ENCODE measurements around the gene PHF14. TPM values are rescaled to one million over a fixed set of nuclear protein-coding genes. Genes with fewer than 3 reads are reported as not detected.

PHF14 gene
- total and polyA plus RNA-seq, 2 donors (not counting 1 experiment from before 2014, with no cell fraction given) = 9.6 to 43.7 TPM

GRCh38 chr7:11120675-11121220, 147.1 kb downstream of the PHF14 start:
- Mint-ChIP-seq H3K4me1 (no peaks in the 10 kb centered on the region), H3K4me3 (no peak overlapping the region), H3K9me3 (ENCODE audit: insufficient read depth) (no peaks in the 10 kb centered on the region), H3K27me3 (no peaks in the 10 kb centered on the region), H3K27ac (no peak overlapping the region)
- POLR2A ChIA-PET = no interaction called here
- H3K79me2 ChIP-seq (ENCODE audit: control insufficient read depth, insufficient read depth, low read length) = no peaks in the 10 kb centered on the region
- H3K9me3 ChIP-seq (ENCODE audit: control extremely low read depth in 1 of 3, control insufficient read depth in 2 of 3, insufficient read depth in 1 of 3, low read length in 2 of 3) = no peaks in the 10 kb centered on the region
- no peak for TF ChIP-seq EZH2 (IDR thresholded peaks at IDR 0.05; ENCODE audit: borderline replicate concordance, insufficient read depth, low read depth, low read length, poor library complexity, severe bottlenecking)
- TF ChIP-seq CTCF (IDR thresholded peaks at IDR 0.05) = no peak
- no peak overlapping the region for H3K4me3 ChIP-seq (ENCODE audit: control extremely low read depth in 1 of 5, extremely low read depth in 1 of 5, insufficient read depth in 1 of 5, low read depth in 2 of 5, low read length in 4 of 5)
- no peak overlapping the region for H3K4me2 ChIP-seq (replicated peaks; ENCODE audit: low read depth, low read length, poor library complexity, severe bottlenecking)
- H3K4me1 ChIP-seq (ENCODE audit: control insufficient read depth in 2 of 2, insufficient read depth in 2 of 2, low read length in 2 of 2) = no peaks in the 10 kb centered on the region
- ATAC-seq (ENCODE audit: low read depth) (no peak), DNase-seq (no peak)
- CTCF ChIA-PET = no interaction called here
- no peak overlapping the region for H2AFZ ChIP-seq (ENCODE audit: insufficient read depth, low read depth, low read length, poor library complexity, severe bottlenecking)
- WGBS (ENCODE audit: insufficient coverage) = no CpG with 5 or more reads among the region's 3 CpGs
- no peak overlapping the region for H3K27ac ChIP-seq (ENCODE audit: low read length in 2 of 2)
- intact Hi-C loops (cut with micrococcal nuclease) = no loop called here
- H3K9ac ChIP-seq (ENCODE audit: low read length) = no peak overlapping the region
- peaks cover 5 to 12% of the 10 kb centered on the region in 2 experiments for H3K36me3 ChIP-seq (replicated peaks in 1 of 2; ENCODE audit: control extremely low read depth in 1 of 2, control insufficient read depth in 1 of 2, extremely low read depth in 1 of 2, insufficient read depth in 2 of 2, low read length in 1 of 2)
- H3K27me3 ChIP-seq (replicated peaks in 1 of 4; ENCODE audit: control extremely low read depth in 1 of 4, control insufficient read depth in 3 of 4, insufficient read depth in 4 of 4, low read length in 3 of 4) = no peaks in the 10 kb centered on the region
- H4K20me1 ChIP-seq (ENCODE audit: control insufficient read depth, insufficient read depth, low read length, poor library complexity, severe bottlenecking) = no peaks in the 10 kb centered on the region

- H3K9ac ChIP-seq (ENCODE audit: low read length) = no peak overlapping the region
- no peaks in the 10 kb centered on the region for H4K20me1 ChIP-seq (ENCODE audit: control insufficient read depth, insufficient read depth, low read length, poor library complexity, severe bottlenecking)
- H3K9me3 Mint-ChIP-seq (ENCODE audit: insufficient read depth) = no peaks in the 10 kb centered on the region
- no peaks in the 10 kb centered on the region for H3K9me3 ChIP-seq (ENCODE audit: control extremely low read depth in 1 of 3, control insufficient read depth in 2 of 3, insufficient read depth in 1 of 3, low read length in 2 of 3)
- TF ChIP-seq CTCF (IDR thresholded peaks at IDR 0.05) (no peak), EZH2 (IDR thresholded peaks at IDR 0.05; ENCODE audit: borderline replicate concordance, insufficient read depth, low read depth, low read length, poor library complexity, severe bottlenecking) (no peak)
- DNase-seq (no peak), ATAC-seq (ENCODE audit: low read depth) (no peak)
- no peaks in the 10 kb centered on the region for H3K27me3 Mint-ChIP-seq
- H3K36me3 ChIP-seq (replicated peaks in 1 of 2; ENCODE audit: control extremely low read depth in 1 of 2, control insufficient read depth in 1 of 2, extremely low read depth in 1 of 2, insufficient read depth in 2 of 2, low read length in 1 of 2) = peaks cover 4 to 5% of the 10 kb centered on the region in 2 experiments
- WGBS (ENCODE audit: insufficient coverage) = no CpG with 5 or more reads among the region's 2 CpGs
- H3K27me3 ChIP-seq (replicated peaks in 1 of 4; ENCODE audit: control extremely low read depth in 1 of 4, control insufficient read depth in 3 of 4, insufficient read depth in 4 of 4, low read length in 3 of 4) = no peaks in the 10 kb centered on the region
- no peak overlapping the region for H3K4me3 ChIP-seq (ENCODE audit: control extremely low read depth in 1 of 5, extremely low read depth in 1 of 5, insufficient read depth in 1 of 5, low read depth in 2 of 5, low read length in 4 of 5)
- no peak overlapping the region for H3K4me2 ChIP-seq (replicated peaks; ENCODE audit: low read depth, low read length, poor library complexity, severe bottlenecking)
- H3K4me1 Mint-ChIP-seq = peaks cover 9% of the 10 kb centered on the region
- H3K27ac ChIP-seq (ENCODE audit: low read length in 2 of 2) = no peak overlapping the region
- POLR2A ChIA-PET = no interaction called here
- no peak overlapping the region for H3K27ac Mint-ChIP-seq
- no peak overlapping the region for H3K4me3 Mint-ChIP-seq
- H3K4me1 ChIP-seq (ENCODE audit: control insufficient read depth in 2 of 2, insufficient read depth in 2 of 2, low read length in 2 of 2) = no peaks in the 10 kb centered on the region
- no peaks in the 10 kb centered on the region for H3K79me2 ChIP-seq (ENCODE audit: control insufficient read depth, insufficient read depth, low read length)
- CTCF ChIA-PET = no interaction called here
- no peak overlapping the region for H2AFZ ChIP-seq (ENCODE audit: insufficient read depth, low read depth, low read length, poor library complexity, severe bottlenecking)
- intact Hi-C loops (cut with micrococcal nuclease) = no loop called here
Measured at GRCh38 chr7:11124856-11125559, 151.3 kb downstream of the PHF14 start.
